ENCODE data around the gene TMEM53.

Gene TMEM53

DNA sequence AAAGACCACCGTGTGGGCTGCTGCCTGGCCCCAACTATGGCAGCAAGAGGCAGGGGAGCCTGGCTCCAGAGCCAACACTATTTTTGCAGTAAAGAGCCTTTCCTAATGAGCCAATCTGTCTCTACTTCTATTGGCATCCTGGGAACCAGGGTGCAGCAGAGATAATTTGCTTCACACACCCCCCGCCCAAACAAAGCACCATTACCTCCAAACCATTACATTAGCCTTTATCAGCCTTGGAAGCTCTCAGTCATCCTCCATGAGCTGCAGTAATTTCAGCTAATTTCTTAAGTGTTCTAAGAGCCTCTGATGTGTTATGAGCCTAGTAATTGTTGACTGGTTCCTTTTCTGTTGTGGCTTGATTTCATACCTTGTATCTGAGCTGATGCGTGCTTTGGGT is 21.8 kb upstream of the TMEM53 start:
- FAIRE-seq: no peak
- TF ChIP-seq POLR2A (IDR thresholded peaks at IDR 0.05; ENCODE audit: low read depth, low read length) (no peak), TAF1 (IDR thresholded peaks at IDR 0.05; ENCODE audit: borderline replicate concordance, low read depth, low read length) (no peak), POLR2AphosphoS5 (IDR thresholded peaks at IDR 0.05; ENCODE audit: low read depth, low read length) (no peak)
- DNase-seq (ENCODE audit: insufficient read length): no peak

DNA sequence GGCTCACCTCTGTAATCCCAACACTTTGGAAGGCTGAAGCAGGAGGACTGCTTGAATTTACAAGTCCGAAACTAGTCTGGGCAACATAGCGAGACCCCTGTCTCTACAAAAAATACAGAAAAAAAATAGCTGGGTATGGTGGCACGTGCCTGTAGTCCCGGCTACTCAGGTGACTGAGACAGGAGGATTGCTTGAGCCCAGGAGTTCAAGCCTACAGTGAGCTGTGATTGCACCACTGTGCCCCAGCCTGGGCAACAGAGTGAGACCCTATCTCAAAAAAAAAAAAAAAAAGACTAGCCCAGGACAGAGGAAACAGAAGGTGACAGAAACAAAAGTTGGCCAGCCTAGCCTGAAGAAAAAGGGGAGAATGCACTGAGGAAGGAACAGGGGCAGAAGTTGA is 21.4 kb upstream of the TMEM53 start:
- FAIRE-seq: no peak

DNA sequence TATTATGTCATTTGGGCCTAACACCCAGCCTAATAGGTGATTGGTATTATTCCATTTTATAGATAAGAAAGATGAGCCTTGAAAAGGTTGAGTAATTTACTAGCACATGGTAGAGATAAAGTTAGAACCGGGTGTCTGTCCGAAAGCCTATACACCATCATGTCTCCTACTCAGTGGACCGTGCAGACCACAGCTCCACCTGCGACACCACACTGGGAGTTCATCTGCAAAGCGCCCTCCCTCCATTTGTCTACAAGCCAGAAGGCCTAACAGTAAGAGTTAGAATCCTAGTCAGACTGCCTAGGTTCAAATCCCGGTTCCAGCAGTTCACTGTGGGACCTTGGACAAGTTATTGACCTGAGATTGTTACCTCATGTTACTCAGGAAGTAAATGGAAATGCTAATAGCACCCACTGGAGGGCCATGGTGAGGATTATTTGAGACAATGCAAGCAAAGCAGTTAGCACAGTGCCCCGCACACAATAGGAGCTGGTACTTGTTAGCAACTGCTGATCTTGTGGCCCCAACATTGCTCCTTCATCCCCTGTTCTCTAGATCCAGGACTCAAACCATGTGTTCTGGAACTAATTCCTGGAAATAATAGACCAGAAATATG is 20.7 kb upstream of the TMEM53 start:
- TF ChIP-seq POLR2AphosphoS5 (IDR thresholded peaks at IDR 0.05; ENCODE audit: low read depth, low read length): no peak
- no peak for TF ChIP-seq POLR2A (IDR thresholded peaks at IDR 0.05; ENCODE audit: low read depth, low read length)
- TF ChIP-seq TAF1 (IDR thresholded peaks at IDR 0.05; ENCODE audit: borderline replicate concordance, low read depth, low read length): no peak
- FAIRE-seq: peak; percentile 98
- DNase-seq (ENCODE audit: insufficient read length): no peak

More for the DNA sequence above, 21.4 kb upstream of the TMEM53 start:
- TF ChIP-seq POLR2AphosphoS5 (IDR thresholded peaks at IDR 0.05; ENCODE audit: low read depth, low read length) (no peak), TAF1 (IDR thresholded peaks at IDR 0.05; ENCODE audit: borderline replicate concordance, low read depth, low read length) (no peak), POLR2A (IDR thresholded peaks at IDR 0.05; ENCODE audit: low read depth, low read length) (no peak)
- DNase-seq (ENCODE audit: insufficient read length): no peak

DNA sequence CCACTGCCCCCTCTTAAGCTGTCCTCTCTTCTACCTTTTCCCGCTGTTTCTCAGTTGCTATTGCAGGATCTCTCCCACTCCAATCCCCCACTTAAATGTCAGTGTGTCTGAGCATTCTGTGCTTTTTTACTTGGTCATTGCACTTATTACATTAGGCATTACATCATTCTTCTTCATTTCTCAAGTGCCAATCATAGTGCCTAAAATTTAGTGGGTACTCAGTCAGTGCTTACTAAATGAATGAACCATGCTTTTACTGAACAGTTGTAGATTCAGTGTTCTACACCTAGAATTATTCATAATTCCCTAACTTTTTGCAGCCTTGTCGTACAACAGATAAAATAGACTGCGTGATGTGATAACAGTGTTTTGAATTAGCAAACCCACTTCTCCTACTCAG is 19.6 kb upstream of the TMEM53 start:
- DNase-seq (ENCODE audit: insufficient read length) (no peak), FAIRE-seq (no peak)
- TF ChIP-seq TAF1 (IDR thresholded peaks at IDR 0.05; ENCODE audit: borderline replicate concordance, low read depth, low read length): no peak

DNA sequence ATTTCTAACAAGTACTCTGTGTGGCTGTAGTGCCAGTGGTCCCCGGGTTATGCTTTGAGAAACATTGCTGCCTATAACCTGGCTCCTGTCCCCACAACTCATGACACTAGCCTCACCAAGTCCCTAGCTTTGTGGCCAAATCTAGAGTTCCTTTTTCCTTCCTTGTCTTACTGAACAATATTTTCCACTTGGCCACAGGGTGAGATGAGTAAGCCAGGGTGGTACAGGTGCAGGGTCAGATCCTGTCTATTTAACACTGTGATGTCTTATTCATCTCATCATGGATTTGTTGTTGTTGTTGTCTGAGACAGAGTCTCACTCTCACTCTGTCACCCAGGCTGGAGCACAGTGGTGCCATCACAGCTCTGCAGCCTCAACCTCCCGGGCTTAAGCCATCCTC is 18.9 kb upstream of the TMEM53 start:
- FAIRE-seq (peak; percentile 66), DNase-seq (ENCODE audit: insufficient read length) (no peak)
- TF ChIP-seq POLR2A (IDR thresholded peaks at IDR 0.05; ENCODE audit: low read depth, low read length) (no peak), POLR2AphosphoS5 (IDR thresholded peaks at IDR 0.05; ENCODE audit: low read depth, low read length) (no peak), TAF1 (IDR thresholded peaks at IDR 0.05; ENCODE audit: borderline replicate concordance, low read depth, low read length) (no peak)

DNA sequence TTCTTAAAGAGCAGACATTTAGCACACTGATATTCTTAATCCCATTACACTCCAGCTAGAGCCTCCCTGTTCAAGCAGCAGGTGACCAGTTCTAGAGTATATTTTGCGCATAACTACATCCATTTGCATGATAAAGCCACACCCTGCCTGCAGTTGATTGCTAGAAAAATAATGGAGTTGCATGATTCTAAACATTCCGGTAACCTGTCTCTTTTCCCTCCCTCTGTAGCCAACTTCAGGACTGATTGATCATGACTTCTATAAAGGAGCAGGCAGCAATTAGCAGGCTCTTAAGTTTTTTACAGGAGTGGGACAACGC is 15.1 kb upstream of the TMEM53 start:
- DNase-seq (ENCODE audit: insufficient read length) (no peak), FAIRE-seq (no peak)
- TF ChIP-seq POLR2A (IDR thresholded peaks at IDR 0.05; ENCODE audit: low read depth, low read length) (no peak), TAF1 (IDR thresholded peaks at IDR 0.05; ENCODE audit: borderline replicate concordance, low read depth, low read length) (no peak), POLR2AphosphoS5 (IDR thresholded peaks at IDR 0.05; ENCODE audit: low read depth, low read length) (no peak)

DNA sequence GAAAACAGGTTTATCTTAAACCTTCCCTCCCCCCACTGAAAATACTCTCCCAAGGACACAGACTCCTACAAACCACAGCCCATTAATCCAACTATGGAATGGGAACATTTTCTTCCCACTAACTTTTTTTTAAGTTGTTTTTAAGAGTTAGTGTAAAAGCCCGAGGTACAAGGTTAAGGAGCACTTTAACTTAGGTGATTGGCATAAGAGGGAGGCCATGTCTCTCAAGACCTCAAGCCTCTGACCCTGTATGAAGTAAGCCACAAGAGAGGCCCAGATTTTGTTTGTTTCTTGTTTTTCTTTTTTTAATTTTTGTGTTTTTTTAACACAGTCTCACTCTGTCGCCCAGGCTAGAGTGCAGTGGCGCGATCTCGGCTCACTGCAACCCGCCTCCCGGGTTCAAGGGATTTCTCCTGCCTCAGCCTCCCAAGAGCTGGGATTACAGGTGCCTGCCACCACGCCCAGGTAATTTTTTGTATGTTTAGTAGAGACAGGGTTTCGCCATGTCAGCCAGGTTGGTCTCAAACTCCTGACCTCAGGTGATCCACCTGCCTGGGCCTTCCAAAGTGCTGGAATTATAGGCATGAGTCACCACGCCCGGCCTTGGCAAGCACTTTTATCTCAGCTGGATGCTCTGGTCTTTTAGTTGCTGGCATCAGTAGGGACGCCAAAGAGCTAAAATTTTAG is 14.6 kb upstream of the TMEM53 start:
- DNase-seq (ENCODE audit: insufficient read length) (no peak), FAIRE-seq (no peak)
- TF ChIP-seq POLR2A (IDR thresholded peaks at IDR 0.05; ENCODE audit: low read depth, low read length) (no peak), POLR2AphosphoS5 (IDR thresholded peaks at IDR 0.05; ENCODE audit: low read depth, low read length) (no peak), TAF1 (IDR thresholded peaks at IDR 0.05; ENCODE audit: borderline replicate concordance, low read depth, low read length) (no peak)

DNA sequence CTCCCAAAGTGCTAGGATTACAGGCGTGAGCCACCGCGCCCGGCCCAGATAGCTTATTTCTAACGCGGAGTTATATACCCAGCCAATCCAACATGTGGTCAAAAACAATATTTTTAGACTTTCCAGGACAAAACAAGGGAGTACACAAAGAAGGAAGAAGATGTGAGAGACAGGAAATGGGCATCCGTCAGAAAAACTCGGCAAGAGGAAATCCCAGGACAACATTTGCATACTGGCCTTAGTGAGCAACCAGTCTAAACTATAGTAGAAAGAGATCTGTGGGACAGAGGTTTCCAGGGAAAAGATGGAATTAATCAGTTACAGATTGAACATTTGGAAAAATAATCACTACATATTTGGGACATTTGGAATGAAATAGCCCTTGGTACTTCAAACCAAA is 11.6 kb upstream of the TMEM53 start:
- FAIRE-seq (no peak), DNase-seq (ENCODE audit: insufficient read length) (no peak)
- TF ChIP-seq POLR2AphosphoS5 (IDR thresholded peaks at IDR 0.05; ENCODE audit: low read depth, low read length) (no peak), TAF1 (IDR thresholded peaks at IDR 0.05; ENCODE audit: borderline replicate concordance, low read depth, low read length) (no peak), POLR2A (IDR thresholded peaks at IDR 0.05; ENCODE audit: low read depth, low read length) (no peak)

DNA sequence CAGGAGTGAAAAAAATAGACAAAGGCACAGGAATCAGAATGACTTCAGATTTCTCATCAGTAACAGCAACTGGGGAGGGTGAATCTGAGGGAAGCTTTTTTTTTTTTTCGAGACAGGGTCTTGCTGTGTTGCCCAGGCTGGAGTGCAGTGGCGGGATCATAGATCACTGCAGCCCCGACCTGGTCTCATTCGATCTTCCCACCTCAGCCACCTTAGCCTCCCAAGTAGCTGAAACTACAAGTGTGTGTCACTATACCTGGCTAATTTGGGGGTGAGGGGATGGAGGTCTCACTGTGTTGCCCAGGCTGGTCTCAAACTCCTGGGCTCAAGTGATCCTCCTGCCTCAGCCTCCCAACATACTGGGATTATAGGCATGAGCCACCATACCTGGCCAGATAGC is 10.9 kb upstream of the TMEM53 start:
- FAIRE-seq (no peak), DNase-seq (ENCODE audit: insufficient read length) (no peak)
- no peak for TF ChIP-seq POLR2A (IDR thresholded peaks at IDR 0.05; ENCODE audit: low read depth, low read length)
- TF ChIP-seq TAF1 (IDR thresholded peaks at IDR 0.05; ENCODE audit: borderline replicate concordance, low read depth, low read length): no peak
- TF ChIP-seq POLR2AphosphoS5 (IDR thresholded peaks at IDR 0.05; ENCODE audit: low read depth, low read length): no peak

DNA sequence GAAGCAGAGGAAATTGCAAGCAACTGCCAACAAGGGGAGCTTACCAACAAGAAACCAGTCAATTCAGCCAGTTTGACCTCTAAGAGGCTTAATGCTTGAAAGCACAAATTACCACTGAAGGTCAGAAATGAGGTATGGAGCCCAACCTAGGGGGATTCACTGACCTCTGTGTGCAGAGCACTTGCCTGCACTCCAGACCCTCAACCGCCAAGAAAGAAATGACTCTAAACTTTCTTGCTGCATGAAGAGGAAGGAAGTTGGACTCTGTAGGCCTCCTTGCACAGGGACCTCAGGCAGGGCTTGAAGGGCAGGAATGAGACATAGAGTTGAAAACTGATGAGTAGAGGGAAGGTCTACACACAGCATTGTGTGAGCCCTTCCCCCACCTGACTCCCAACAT is 10.2 kb upstream of the TMEM53 start:
- DNase-seq (ENCODE audit: insufficient read length): peak; percentile 53
- peak; percentile 95 for FAIRE-seq
- TF ChIP-seq POLR2A (IDR thresholded peaks at IDR 0.05; ENCODE audit: low read depth, low read length) (0 out of 2 replicates have a peak, but pooled peaks have one; percentile 21), POLR2AphosphoS5 (IDR thresholded peaks at IDR 0.05; ENCODE audit: low read depth, low read length) (peak; percentile 56; the same call in 1 of the 2 replicates), TAF1 (IDR thresholded peaks at IDR 0.05; ENCODE audit: borderline replicate concordance, low read depth, low read length) (no peak; the same call in 1 of the 2 replicates)

DNA sequence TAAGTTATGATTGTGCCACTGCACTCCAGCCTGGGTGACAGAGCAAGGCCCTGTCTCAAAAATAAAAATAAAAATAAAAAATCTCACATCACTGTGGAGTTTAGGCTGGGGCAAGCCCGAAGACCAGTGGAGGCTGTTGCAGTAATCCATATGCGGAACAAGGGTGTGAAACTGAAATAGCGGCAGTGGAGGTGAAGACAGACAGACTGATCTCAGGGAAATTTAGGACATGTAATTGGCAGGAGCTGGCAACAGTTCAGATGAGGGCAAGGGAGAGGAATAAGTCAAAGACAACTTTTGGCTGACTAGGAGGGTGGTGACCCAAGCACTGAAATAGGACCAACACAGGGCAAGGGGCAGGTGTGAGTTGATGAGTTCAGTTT is 8.6 kb upstream of the TMEM53 start:
- no peak for DNase-seq (ENCODE audit: insufficient read length)
- no peak for FAIRE-seq
- TF ChIP-seq POLR2A (IDR thresholded peaks at IDR 0.05; ENCODE audit: low read depth, low read length) (no peak), TAF1 (IDR thresholded peaks at IDR 0.05; ENCODE audit: borderline replicate concordance, low read depth, low read length) (no peak), POLR2AphosphoS5 (IDR thresholded peaks at IDR 0.05; ENCODE audit: low read depth, low read length) (no peak)

All from GM12892 (cell line).